Neutrophil (primary cell): Measurements from ENCODE around the gene GCK.

ENCODE experiments used
- H3K27ac ChIP-seq: fragments of 200-600 bp; sonication (generic); 2 replicates; pipeline ENCODE4 v1.5.1; 2016; ENCODE audit warnings: mild to moderate bottlenecking, moderate library complexity
- H3K27me3 ChIP-seq: fragments of 200-600 bp; sonication (generic); 2 replicates; pipeline ENCODE4 v1.6.0; 2016; ENCODE audit warnings: mild to moderate bottlenecking
- H3K36me3 ChIP-seq: fragments of 200-600 bp; sonication (generic); 2 replicates; pipeline ENCODE4 v1.5.1; 2017
- H3K4me1 ChIP-seq, 2 experiments: fragments of 200-600 bp in 1 of 2; sonication (generic) in 1 of 2; 1 replicate in 1 of 2; 2 replicates in 1 of 2; pipeline versions ENCODE4 v1.5.1 to v1.6.1; 2013 to 2016; ENCODE audit warnings: low read depth in 1 of 2, low read length in 1 of 2, mild to moderate bottlenecking in 1 of 2, moderate library complexity in 1 of 2; ENCODE audit not compliant: control insufficient read depth in 1 of 2, insufficient read depth in 1 of 2
- H3K4me3 ChIP-seq, 2 experiments: fragments of 200-600 bp in 1 of 2; sonication (generic) in 1 of 2; 1 replicate in 1 of 2; 2 replicates in 1 of 2; pipeline ENCODE4 v1.5.1; 2013 to 2016; ENCODE audit warnings: low read depth in 1 of 2, low read length in 1 of 2, mild to moderate bottlenecking in 1 of 2, moderate library complexity in 1 of 2
- H3K9me3 ChIP-seq: fragments of 200-600 bp; sonication (generic); 2 replicates; pipeline ENCODE4 v1.5.1; 2016
- CTCF ChIP-seq: fragments of 200-600 bp; sonication (generic); IDR thresholded peaks from 2 replicates; pipeline ENCODE4 v1.5.1; 2016; ENCODE audit warnings: antibody characterized with exemption

GCK gene

GRCh38 chr7:44107961-44108767 is 81.1 kb downstream of the GCK start:
- Histone ChIP-seq H3K36me3 (no peaks in the 10 kb centered on the region), H3K4me3 (no peak overlapping the region), H3K4me1 (no peaks in the 10 kb centered on the region), H3K27ac (no peak overlapping the region), H3K9me3 (no peaks in the 10 kb centered on the region), H3K27me3 (peaks cover 40% of the 10 kb centered on the region)
- TF ChIP-seq CTCF, result no peak

GRCh38 chr7:44107116-44107960 is 81.9 kb downstream of the GCK start:
- Histone ChIP-seq H3K27ac (no peak overlapping the region), H3K27me3 (peaks cover 48% of the 10 kb centered on the region), H3K36me3 (no peaks in the 10 kb centered on the region), H3K9me3 (no peaks in the 10 kb centered on the region), H3K4me3 (no peak overlapping the region), H3K4me1 (no peaks in the 10 kb centered on the region)
- no peak for TF ChIP-seq CTCF

GRCh38 chr7:44106311-44107065 is 82.8 kb downstream of the GCK start:
- no peak for TF ChIP-seq CTCF
- Histone ChIP-seq H3K27me3 (peaks cover 56% of the 10 kb centered on the region), H3K27ac (no peak overlapping the region), H3K4me1 (no peaks in the 10 kb centered on the region), H3K9me3 (no peaks in the 10 kb centered on the region), H3K4me3 (no peak overlapping the region), H3K36me3 (no peaks in the 10 kb centered on the region)

- TF ChIP-seq CTCF, result no peak
- Histone ChIP-seq H3K9me3 (no peaks in the 10 kb centered on the region), H3K27me3 (peaks cover 58% of the 10 kb centered on the region), H3K36me3 (no peaks in the 10 kb centered on the region), H3K27ac (no peak overlapping the region), H3K4me3 (no peak overlapping the region), H3K4me1 (no peaks in the 10 kb centered on the region)
Measured at GRCh38 chr7:44105832-44106231, 83.4 kb downstream of the GCK start.
